AG08395 (cell line): ENCODE measurements around the gene CBFA2T3.

ENCODE experiments used
- DNase-seq: peaks from one replicate; pipeline ENCODE4 v3.0.0; 2012; ENCODE audit warnings: mixed read lengths, low spot score

Gene CBFA2T3

GRCh38 chr16:88856828-88857727 is 119.9 kb downstream of the CBFA2T3 start, which contains the start of the genes GALNS and TRAPPC2L:
Gene GALNS (minus strand): TSS chr16:88856947. CDS start chr16:88856877, 70 bp downstream.
Gene TRAPPC2L (plus strand): TSS chr16:88857127. CDS start chr16:88857151, 24 bp downstream.
- peak; percentile 100 for DNase-seq

GRCh38 chr16:88856122-88856827 is 120.7 kb downstream of the CBFA2T3 start:
- DNase-seq = no peak

- no peak for DNase-seq
Measured at GRCh38 chr16:88855736-88856121, 121.3 kb downstream of the CBFA2T3 start.

- no peak for DNase-seq
Measured at GRCh38 chr16:88855176-88855575, 121.8 kb downstream of the CBFA2T3 start.

- DNase-seq = no peak
Measured at GRCh38 chr16:88854306-88855111, 122.5 kb downstream of the CBFA2T3 start.

GRCh38 chr16:88853325-88853941 is 123.6 kb downstream of the CBFA2T3 start:
- DNase-seq = no peak

GRCh38 chr16:88851616-88852015 is 125.4 kb downstream of the CBFA2T3 start:
- no peak for DNase-seq

- no peak for DNase-seq
Measured at GRCh38 chr16:88850531-88851199, 126.3 kb downstream of the CBFA2T3 start.

- DNase-seq = no peak
Measured at GRCh38 chr16:88848557-88848956, 128.4 kb downstream of the CBFA2T3 start.

- no peak for DNase-seq
Measured at GRCh38 chr16:88847654-88848053, 129.4 kb downstream of the CBFA2T3 start.

- DNase-seq = no peak
Measured at GRCh38 chr16:88846088-88846487, 130.9 kb downstream of the CBFA2T3 start.

GRCh38 chr16:88844419-88845036 is 132.5 kb downstream of the CBFA2T3 start:
- no peak for DNase-seq

- no peak for DNase-seq
Measured at GRCh38 chr16:88843256-88843655, 133.8 kb downstream of the CBFA2T3 start.

GRCh38 chr16:88842806-88843205 is 134.2 kb downstream of the CBFA2T3 start:
- no peak for DNase-seq

- DNase-seq = no peak
Measured at GRCh38 chr16:88842308-88842756, 134.7 kb downstream of the CBFA2T3 start.

- DNase-seq = no peak
Measured at GRCh38 chr16:88841521-88842307, 135.3 kb downstream of the CBFA2T3 start.

- no peak for DNase-seq
Measured at GRCh38 chr16:88840600-88841215, 136.3 kb downstream of the CBFA2T3 start.

- no peak for DNase-seq
Measured at GRCh38 chr16:88839745-88840599, 137.0 kb downstream of the CBFA2T3 start.
